GM18873 (cell line): ENCODE data around the gene CCDC60.
"Not testable (repeated sequence)": the region's sequence is repeated elsewhere in the genome, so short reads cannot be mapped to it uniquely, and the experiment has no call there.

ENCODE experiments used
- ATAC-seq: cut with Tn5 transposase; IDR thresholded peaks from one replicate; pipeline ENCODE4 v1.9.1; 2021; ENCODE audit warnings: mild to moderate bottlenecking, moderate library complexity, moderate number of reproducible peaks; ENCODE audit not compliant: unreplicated experiment, low FRiP score

The CCDC60 gene

GRCh38 chr12:119328111-119328510 is 6.4 kb upstream of the CCDC60 start:
- no peak for ATAC-seq

DNA sequence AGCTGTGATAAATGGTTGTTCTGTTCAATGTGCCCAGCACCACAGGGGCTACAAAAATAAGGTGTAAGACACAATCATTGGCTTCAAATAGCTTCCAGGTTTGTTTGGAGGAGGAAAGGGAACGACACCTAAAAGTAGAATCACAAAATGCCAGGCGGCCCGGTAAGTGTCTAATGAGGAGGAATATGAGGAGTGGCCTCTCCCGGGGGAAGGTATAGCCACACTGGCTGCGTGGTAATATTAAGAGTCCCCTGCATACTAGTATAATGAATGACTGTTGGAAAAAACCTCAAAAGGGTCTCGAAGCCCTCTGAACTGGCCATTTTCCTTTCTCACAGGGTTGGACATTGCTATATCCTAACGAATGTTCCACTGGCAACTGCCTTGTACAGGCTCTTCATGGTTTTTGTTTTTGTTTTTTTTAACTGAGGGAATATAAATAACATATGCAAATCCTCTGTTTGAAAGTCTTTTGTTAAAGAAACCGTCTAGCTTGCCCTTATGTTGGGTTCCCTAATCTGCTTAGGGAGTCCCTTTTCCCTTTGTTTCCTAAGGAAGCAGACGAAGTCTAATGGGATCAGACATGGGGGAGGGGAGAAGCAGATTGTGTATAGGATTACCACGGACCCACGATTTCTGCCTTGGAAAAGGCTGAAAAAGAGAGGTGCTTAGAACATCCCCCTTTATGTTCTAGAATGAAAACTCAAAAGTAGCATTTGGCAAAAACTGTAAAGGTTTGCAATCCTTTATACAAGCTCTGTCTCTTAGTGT is 4.2 kb downstream of the CCDC60 start:
- no peak for ATAC-seq

DNA sequence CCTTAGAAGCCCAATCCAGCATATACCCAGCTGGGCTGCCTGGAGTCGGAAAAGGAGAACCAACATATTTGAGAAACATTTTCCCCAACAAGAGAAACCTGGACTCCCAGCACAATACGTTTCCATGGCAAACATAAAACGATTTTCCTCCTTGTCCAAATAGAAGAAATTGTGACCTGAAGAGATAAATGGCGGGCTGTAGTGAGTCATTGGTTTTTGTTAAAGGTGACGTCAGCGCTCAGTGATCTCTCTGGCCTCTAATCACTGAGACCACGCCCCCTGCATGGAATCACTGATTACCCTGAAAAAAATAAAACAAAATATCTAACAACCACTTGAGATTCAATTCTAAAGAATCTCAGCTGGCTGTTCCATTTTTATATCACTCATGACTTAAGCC is 6.0 kb downstream of the CCDC60 start:
- no peak for ATAC-seq

DNA sequence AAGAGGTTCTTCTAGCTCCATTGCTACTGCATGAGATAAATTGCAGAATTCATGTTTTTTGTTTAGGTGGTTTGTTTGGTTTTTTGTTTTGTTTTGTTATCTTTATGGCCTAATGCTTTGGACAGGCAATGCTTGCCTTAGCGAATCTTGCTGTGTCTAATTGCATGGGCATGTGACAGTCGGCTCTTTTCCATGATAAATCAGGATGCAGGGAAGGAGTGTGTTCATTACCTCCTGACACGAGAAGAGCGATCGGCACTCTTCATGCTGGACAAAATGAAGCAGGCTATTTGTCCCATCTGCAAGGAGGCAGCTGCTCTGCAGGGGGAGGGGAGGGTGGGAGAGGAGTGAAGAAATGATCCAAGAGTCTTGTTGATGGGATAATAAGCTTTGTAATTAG is 6.5 kb downstream of the CCDC60 start:
- no peak for ATAC-seq

GRCh38 chr12:119341988-119342387 is 7.5 kb downstream of the CCDC60 start:
- ATAC-seq, result no peak

- no peak for ATAC-seq
Observed at GRCh38 chr12:119343130-119343529, 8.6 kb downstream of the CCDC60 start.

GRCh38 chr12:119354172-119354571 is 19.6 kb downstream of the CCDC60 start:
- no peak for ATAC-seq

DNA sequence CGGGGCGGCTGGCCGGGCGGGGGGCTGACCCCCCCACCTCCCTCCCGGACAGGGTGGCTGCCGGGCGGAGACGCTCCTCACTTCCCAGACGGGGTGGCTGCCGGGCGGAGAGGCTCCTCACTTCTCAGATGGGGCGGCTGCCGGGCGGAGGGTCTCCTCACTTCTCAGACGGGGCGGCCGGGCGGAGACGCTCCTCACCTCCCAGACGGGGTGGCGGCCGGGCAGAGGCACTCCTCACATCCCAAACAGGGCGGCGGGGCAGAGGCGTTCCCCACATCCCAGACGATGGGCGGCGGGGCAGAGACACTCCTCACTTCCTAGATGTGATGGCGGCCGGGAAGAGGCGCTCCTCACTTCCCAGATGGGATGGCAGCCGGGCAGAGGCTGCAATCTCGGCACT is 25.8 kb downstream of the CCDC60 start:
- not testable (repeated sequence) for ATAC-seq

DNA sequence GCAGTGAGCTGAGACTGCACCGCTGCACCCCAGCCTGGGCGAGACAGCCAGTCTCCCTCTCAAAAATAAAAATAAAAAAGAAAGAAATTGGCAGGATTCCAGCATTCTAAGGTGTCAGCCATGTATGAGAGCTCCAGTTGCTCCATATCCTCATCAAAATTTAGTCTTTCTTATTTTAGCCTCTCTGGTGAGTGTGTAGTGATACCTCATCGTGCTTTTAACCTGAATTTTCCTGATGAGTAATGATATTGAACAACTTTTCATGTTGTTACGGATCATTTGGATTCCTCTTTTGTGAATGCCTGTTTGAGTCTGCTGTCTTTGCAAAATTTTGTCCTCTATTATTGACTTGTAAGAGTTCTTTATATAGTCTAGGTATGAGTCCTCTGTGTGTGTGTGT is 28.5 kb downstream of the CCDC60 start:
- no peak for ATAC-seq

GRCh38 chr12:119363490-119363889 is 29.0 kb downstream of the CCDC60 start:
- ATAC-seq, result no peak

- ATAC-seq, result no peak
Observed at GRCh38 chr12:119365451-119365850, 30.9 kb downstream of the CCDC60 start.

GRCh38 chr12:119366007-119366406 is 31.5 kb downstream of the CCDC60 start:
- ATAC-seq, result no peak

DNA sequence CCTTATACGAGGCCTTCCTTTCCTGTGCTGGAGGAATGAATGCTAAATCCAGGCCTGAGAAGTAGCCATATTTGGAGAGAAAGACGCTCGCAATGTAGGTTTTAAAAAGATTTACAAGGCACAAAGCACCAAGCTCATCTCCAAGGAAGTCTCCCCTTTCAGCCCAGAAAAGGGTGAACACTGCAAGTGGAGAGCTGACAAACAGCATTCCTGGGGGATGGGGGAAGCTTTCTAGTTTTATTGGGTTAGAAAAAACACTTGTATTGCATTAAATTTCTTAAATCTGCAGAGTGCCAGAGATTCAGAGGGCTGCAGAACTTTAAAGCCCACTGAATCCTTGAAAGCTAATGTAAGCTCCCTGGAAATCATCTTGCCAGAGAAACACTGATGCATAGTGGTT is 34.6 kb downstream of the CCDC60 start:
- no peak for ATAC-seq

DNA sequence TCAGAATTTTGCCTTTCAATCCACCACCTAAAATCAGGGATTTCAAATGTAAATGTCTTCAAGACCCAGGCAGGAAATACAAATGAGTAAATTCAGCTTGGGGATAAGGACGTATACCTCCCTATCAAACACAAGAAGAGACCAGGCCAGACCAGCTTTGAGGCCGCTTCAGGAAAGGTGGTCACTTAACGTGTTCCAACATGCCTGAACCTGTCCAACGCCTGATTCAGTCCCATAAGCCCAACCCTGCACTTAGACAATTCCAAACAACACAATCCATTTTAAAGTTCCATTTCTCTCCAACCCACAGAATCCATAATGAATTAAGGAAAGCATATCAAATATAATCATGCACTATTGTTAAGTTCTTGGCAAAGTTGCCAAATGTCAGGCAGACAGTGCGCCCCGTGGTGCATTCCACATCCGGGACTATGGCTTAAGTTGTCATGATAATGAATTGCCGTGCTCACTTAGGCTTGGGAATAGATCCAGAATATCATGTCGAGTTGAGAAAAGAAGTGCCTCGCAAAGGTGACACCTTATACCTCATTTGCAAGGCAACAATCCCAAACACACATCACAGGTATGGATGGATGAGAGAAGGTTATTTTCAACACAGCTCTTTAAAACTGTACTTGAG is 35.5 kb downstream of the CCDC60 start:
- no peak for ATAC-seq

- ATAC-seq, result no peak
Observed at GRCh38 chr12:119372540-119372939, 38.0 kb downstream of the CCDC60 start.

DNA sequence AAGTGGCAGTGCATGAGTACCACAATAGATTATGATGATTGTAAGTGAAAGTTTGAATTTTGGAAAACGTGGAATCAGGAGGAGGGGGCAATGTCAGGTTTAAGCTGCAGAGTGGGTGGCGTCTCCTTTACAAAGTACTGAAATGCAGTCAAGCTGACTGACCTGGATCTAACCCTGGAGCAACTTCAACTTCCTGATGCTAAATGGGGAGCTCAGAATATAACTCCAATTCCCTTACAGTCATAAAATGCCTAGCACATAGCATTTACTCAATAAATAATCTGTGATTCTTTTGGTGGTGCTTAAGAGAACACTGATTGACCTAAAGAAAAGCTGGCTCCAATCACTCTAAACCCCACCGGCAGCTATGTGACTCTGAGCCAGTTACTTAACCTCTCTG is 38.5 kb downstream of the CCDC60 start:
- no peak for ATAC-seq

GRCh38 chr12:119373666-119374065 is 39.1 kb downstream of the CCDC60 start:
- no peak for ATAC-seq

DNA sequence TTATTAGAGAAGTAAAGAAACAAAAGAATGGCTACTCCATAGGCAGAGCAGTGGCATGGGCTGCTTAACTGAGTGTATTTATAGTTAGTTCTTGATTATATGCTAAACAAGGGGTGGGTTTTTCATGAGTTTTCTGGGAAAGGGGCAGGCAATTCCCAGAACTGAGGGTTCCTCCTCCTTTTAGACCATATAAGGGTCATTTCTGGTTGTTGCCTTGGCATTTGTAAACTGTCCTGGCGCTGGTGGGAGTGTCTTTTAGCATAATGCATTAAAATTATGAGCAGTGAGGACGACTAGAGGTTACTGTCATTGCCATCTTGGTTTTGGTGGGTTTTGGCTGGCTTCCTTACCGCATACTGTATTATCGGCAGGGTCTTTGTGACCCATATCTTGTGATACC is 40.1 kb downstream of the CCDC60 start:
- ATAC-seq, result no peak

- ATAC-seq, result no peak
Observed at GRCh38 chr12:119375075-119375882, 40.8 kb downstream of the CCDC60 start.

DNA sequence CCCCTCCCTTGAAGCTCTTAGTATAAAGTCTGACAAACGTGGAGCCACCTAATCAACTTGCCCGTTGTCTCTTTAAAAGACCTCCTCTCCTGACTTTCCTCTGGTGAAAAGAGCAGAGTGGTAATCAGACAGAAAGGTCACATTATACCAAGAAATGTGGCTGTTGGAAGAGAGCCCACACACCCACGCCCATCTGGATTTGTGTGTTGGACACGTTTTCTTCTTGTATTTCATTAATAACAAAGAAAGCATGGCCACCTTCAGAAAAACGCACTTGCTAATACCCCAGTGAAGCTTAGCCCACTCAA is 41.3 kb downstream of the CCDC60 start:
- no peak for ATAC-seq

- ATAC-seq, result no peak
Observed at GRCh38 chr12:119378903-119379302, 44.4 kb downstream of the CCDC60 start.
